AG04449 (cell line): ENCODE results near the gene PRSS57.

ENCODE experiments used
- CTCF ChIA-PET: fragments of 350-600 bp; formaldehyde crosslinking; extraction: SDS; loops from one replicate; lab custom pipeline; 2021; ENCODE audit warnings: antibody characterized with exemption; lab: Yijun Ruan, JAX
- POLR2A ChIA-PET: fragments of 400-600, 350-600 bp; formaldehyde crosslinking; extraction: SDS; loops from one replicate; lab custom pipeline; 2020; ENCODE audit warnings: antibody characterized with exemption, inconsistent platforms; lab: Yijun Ruan, JAX
- DNase-seq: peaks from one replicate; pipeline ENCODE4 v3.0.0-alpha.2; 2010; ENCODE audit warnings: low read depth, low spot score
- H3K4me3 ChIP-seq: 2 replicates; pipeline ENCODE4 v1.5.1; 2011; ENCODE audit warnings: low read depth, mild to moderate bottlenecking, control low read depth, low read length
- CTCF ChIP-seq: IDR thresholded peaks from one replicate; pipeline ENCODE4 v1.5.1; 2011; ENCODE audit warnings: mild to moderate bottlenecking, moderate library complexity, low read length, control low read depth, inconsistent platforms; ENCODE audit not compliant: insufficient read depth; ENCODE audit errors: missing control alignments

The PRSS57 gene

GRCh38 chr19:723714-724113 lies 28.5 kb upstream of the PRSS57 start:
- POLR2A ChIA-PET: no interaction called here

GRCh38 chr19:723247-723646 lies 28.0 kb upstream of the PRSS57 start:
- no peak overlapping the region for H3K4me3 ChIP-seq
- POLR2A ChIA-PET: no interaction called here
- CTCF ChIA-PET: interaction anchor here (0.8 to 1.0 kb wide), 2 partner anchors 11 to 15 kb away, joined by 4 to 5 read pairs; no protein-coding TSS in a partner anchor
- no peak for DNase-seq
- TF ChIP-seq CTCF: no peak

More at GRCh38 chr19:723714-724113, 28.5 kb upstream of the PRSS57 start:
- CTCF ChIA-PET: interaction anchor here (0.8 to 1.0 kb wide), 2 partner anchors 10 to 15 kb away, joined by 4 to 5 read pairs; no protein-coding TSS in a partner anchor
- DNase-seq: no peak
- no peak overlapping the region for H3K4me3 ChIP-seq
- TF ChIP-seq CTCF: no peak

GRCh38 chr19:722553-723101 lies 27.4 kb upstream of the PRSS57 start:
- CTCF ChIA-PET: interaction anchor here (0.7 to 1.0 kb wide), 2 partner anchors 15 to 16 kb away, joined by 3 to 5 read pairs; no protein-coding TSS in a partner anchor
- POLR2A ChIA-PET: no interaction called here
- no peak overlapping the region for H3K4me3 ChIP-seq
- DNase-seq: no peak
- no peak for TF ChIP-seq CTCF

DNA sequence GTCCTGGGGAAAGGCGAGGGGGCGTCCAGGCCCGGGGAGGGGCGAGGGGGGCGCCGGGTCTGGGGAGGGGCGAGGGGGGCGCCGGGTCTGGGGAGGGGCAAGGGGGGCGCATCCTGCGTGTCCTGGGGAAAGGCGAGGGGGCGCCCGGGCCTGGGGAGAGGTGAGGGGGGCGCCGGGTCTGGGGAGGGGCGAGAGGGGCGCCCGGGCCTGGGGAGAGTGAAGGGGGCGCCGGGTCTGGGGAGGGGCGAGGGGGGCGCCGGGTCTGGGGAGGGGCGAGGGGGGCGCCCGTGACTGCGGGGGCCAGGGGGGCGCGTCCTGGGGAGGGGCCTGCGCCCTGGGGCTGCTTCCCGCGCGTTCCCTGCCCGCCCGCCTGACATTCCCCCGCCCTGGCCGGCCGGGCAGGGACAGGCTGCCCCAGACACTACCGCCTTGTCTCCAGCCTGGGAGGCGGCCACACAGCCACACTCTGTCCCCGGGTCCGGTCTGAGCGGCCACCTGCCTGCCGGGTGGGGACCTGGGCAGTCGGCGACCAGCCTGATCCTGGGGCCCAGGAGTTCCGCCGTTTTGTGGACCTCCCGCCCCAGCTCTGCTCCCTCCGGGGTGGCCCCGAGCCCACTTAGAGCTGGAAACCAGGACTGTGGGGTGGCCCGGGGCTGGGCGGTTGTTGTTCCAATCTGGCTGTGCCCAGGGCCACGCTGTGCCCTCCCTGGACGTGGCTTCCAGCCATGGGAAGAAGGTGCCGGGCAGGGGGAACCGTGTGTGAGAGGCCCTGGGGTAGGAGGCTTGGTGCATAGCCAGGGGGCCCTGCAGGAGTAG lies 25.3 kb upstream of the PRSS57 start:
- no peak overlapping the region for H3K4me3 ChIP-seq
- CTCF ChIA-PET: no interaction called here
- POLR2A ChIA-PET: no interaction called here
- no peak for TF ChIP-seq CTCF
- DNase-seq: no peak

DNA sequence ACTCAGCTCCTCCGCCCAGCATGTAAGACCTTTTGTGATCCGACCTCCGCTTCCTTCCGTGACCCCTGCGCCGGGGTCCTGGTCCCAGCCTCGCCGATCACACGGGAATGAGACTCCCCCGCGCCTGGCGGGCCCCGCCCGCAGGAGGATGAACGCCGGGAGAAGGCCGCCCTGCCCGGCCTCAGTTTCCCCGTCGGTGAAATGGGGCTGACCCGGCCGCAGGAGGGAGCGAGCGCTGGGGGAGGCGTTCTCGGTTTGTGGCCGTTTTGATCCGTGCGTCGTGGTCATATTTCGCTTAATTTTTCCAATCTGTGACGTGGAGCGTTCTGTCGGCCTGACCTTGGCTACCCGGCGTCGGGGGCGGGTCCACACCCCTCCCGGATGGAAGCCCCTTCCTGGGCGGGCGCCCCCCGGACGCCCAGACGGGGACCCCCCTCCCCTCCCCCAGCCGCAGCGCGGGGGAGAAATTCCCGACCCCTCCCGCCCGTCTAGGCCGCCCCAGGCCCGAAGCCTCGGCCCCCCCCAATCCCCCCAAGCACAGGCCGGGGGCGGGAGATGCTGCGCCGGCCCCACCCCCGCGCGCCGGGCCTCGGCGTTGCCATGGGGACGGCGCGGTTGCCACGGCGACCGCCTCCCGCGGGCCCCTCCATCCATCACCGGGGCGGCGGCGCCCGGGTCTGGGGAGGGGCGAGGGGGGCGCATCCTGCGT lies 24.5 kb upstream of the PRSS57 start:
- DNase-seq: no peak
- no peak overlapping the region for H3K4me3 ChIP-seq
- ChIA-PET POLR2A (no interaction called here), CTCF (no interaction called here)
- no peak for TF ChIP-seq CTCF
